D721Med (cell line): Measurements from ENCODE around the gene GTF3C5.

Experiments
- DNase-seq: peaks from one replicate; pipeline ENCODE4 v3.0.0; 2011; ENCODE audit warnings: low spot score; ENCODE audit not compliant: insufficient read length
- FAIRE-seq: peaks from 2 replicates; lab custom pipeline; 2011; peaks lifted over from hg19 to GRCh38; lab: Jason Lieb, UNC
- TF ChIP-seq, protein P1 (sequence below): IDR thresholded peaks from 2 replicates; pipeline ENCODE4 v1.5.1; 2012; ENCODE audit warnings: mild to moderate bottlenecking, control low read depth; ENCODE audit not compliant: insufficient read depth; ENCODE audit errors: missing control alignments

GTF3C5 gene

DNA sequence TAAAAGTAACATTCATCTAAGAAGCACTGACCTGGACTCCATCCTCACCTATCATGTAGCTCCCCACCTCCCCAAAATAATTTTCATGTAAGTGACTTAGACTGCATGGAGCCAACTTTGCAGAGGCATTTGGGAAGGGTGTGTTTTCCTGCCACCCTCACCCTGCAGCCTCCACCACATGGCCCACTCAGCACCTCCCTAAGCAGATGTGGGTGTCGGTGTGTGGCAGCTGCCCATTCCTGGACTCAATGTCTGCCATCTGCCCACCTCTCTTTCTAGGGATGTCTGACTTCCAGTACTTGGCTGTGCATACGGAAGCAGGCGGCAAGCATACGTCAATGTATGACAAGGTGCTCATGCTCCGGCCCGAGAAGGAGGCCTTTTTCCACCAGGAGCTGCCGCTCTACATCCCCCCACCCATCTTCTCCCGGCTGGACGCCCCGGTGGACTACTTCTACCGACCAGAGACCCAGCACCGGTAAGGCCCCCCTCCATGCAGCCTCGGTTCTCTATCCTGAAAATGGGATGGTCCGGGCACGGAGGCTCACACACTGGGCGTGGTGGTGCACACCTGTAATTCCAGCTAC lies 12.7 kb downstream of the GTF3C5 start:
- DNase-seq (no peak), FAIRE-seq (no peak)
- TF ChIP-seq, protein P1, sequence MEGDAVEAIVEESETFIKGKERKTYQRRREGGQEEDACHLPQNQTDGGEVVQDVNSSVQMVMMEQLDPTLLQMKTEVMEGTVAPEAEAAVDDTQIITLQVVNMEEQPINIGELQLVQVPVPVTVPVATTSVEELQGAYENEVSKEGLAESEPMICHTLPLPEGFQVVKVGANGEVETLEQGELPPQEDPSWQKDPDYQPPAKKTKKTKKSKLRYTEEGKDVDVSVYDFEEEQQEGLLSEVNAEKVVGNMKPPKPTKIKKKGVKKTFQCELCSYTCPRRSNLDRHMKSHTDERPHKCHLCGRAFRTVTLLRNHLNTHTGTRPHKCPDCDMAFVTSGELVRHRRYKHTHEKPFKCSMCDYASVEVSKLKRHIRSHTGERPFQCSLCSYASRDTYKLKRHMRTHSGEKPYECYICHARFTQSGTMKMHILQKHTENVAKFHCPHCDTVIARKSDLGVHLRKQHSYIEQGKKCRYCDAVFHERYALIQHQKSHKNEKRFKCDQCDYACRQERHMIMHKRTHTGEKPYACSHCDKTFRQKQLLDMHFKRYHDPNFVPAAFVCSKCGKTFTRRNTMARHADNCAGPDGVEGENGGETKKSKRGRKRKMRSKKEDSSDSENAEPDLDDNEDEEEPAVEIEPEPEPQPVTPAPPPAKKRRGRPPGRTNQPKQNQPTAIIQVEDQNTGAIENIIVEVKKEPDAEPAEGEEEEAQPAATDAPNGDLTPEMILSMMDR, result no peak

DNA sequence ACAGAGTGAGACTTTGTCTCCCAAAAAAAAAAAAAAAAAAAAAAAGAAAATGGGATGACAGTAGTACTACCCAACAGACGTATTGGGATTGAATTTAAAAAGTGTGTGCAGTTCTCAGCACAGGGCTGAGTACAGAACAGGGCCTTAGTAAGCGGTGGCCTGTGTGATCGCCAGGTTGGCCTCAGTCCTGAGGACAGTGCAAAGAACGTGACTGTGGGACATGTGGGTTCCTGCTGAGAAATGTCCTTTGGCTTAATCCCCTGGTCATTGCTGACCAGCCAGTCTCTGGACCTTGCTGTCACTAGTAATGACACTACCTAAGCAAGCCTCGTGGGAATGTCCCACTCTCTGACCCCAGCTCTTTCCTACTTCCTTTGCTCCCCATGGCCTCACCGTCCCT lies 13.3 kb downstream of the GTF3C5 start:
- DNase-seq (no peak), FAIRE-seq (no peak)
- TF ChIP-seq, protein P1, result no peak

DNA sequence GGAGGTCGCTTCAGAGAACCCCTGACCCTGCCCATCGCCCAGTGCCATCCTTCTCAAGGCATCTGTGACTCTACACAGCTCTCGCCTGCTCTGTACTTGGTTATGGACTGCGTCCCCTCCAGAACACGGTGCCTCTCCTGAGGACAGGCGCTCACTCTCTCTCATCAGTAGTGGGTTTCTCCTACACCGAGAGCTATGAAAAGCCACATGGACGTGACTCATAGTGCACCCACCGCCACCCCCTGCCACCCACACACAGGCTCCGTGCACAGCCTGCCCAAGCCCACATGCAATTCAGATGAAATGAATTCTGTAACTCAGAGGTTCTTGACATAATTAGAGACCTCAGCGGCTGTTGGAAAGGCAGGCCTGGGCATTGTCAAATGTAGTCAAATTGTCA lies 13.9 kb downstream of the GTF3C5 start:
- TF ChIP-seq, protein P1, result no peak
- DNase-seq (no peak), FAIRE-seq (no peak)

DNA sequence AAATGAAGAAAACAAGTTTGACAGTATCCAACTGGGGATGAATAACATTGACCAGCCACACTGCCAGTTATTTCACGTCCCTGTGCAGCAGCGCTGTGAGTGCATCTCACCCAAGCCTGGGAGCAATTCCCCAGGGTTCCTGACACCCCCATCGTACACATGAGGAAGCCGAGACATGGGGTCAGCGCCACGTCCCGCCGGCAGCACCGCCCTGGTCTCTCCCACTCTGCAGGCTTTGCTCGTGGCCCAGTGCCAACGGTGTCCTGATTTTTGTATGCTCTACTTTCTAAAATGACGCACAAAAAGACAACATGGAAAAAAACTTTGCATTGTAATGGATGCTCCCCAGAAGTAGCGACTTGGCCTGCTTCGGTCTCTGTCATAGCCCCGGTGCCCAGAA lies 14.3 kb downstream of the GTF3C5 start:
- FAIRE-seq (no peak), DNase-seq (no peak)
- TF ChIP-seq, protein P1, result no peak

DNA sequence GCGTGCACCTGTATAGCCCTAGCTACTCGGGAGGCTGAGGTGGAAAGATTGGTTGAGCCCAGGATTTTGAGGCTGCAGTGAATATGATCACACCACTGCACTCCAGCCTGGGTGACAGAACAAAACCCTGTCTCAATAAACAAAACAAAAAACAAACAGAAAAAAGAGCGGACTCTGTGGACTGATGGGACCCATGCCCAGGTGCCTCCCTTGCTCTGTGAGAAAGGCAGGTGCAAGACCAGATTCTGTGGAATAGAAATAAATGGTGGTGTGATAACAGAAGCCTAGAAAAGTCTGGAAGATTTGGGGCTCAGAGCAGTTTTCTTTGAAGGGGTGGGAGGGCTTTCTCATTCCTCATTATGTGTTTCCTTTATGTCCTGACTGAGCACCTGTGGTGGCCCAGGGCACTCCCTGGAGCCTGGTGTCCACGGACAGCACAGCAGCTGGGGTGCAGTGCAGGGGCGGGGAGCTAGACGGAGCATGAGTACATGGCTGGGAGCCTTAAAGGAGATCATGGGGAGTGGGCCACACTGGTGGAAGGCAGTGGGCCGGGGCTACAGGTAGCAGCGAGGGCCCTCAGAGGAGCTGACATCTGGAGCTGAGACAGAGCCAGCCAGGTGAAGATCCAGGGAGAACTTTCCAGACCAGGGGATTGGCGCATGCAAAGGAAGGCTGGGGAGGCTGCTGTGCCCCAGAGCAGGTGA lies 15.6 kb downstream of the GTF3C5 start:
- FAIRE-seq (no peak), DNase-seq (no peak)
- TF ChIP-seq, protein P1, result no peak

DNA sequence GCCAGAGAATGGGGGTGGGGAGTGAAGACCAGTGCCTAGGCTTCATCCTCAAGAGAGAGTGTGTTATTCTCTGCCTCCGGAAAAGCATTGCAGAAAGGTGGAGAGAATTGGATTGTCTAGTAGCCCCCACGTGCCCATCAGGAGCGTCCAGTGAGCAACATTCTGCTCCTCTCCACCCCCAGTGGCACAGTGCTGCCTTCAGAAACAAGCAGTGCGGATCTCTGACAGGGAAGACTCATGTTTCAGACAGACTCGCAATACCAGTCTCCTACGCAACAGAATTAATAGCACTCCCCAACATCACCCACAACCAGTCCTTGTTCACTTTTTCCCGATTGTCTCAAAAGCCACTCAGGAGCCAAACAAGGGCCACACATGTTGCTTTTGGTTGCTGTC lies 16.1 kb downstream of the GTF3C5 start:
- TF ChIP-seq, protein P1, result no peak
- no peak for DNase-seq
- no peak for FAIRE-seq

DNA sequence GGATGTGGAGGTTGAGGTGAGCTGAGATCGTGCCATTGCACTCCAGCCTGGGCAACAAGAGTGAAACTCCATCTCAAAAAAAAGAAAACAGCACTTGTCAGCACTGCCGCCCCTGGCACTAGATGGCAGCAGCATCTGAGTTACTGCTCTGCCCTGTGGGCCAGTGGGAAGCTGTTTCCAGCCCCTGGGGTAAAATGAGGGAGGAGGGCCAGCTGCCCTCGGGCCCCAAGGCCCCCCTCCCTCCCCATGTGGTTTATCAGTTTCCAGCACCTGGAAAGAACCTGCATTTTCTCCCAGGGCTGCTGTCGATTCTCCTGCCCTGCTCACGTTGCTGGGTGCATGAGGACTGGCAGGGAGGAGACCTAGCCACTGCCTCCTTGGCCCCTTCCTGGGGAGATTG lies 17.8 kb downstream of the GTF3C5 start:
- DNase-seq (no peak), FAIRE-seq (no peak)
- TF ChIP-seq, protein P1, result peak; percentile 40
